NCI-H446 (cell line): Measurements from ENCODE around the gene PTPN13.
"Not testable (repeated sequence)": the region's sequence is repeated elsewhere in the genome, so short reads cannot be mapped to it uniquely, and the experiment has no call there.

ENCODE experiments used
- DNase-seq, 2 experiments: peaks; one replicate each; lab custom pipeline; 2025; lab: John Stamatoyannopoulos, UW

Gene PTPN13

GRCh38 chr4:86719149-86719548 lies 125.0 kb downstream of the PTPN13 start:
- DNase-seq: not testable (repeated sequence)

GRCh38 chr4:86720508-86721068 lies 126.5 kb downstream of the PTPN13 start:
- DNase-seq: no peak

- no peak for DNase-seq
Observed at GRCh38 chr4:86721412-86721811, 127.3 kb downstream of the PTPN13 start.

- DNase-seq: no peak
Observed at GRCh38 chr4:86730310-86730709, 136.2 kb downstream of the PTPN13 start.

- DNase-seq: no peak
Observed at GRCh38 chr4:86737244-86737643, 143.1 kb downstream of the PTPN13 start.

DNA sequence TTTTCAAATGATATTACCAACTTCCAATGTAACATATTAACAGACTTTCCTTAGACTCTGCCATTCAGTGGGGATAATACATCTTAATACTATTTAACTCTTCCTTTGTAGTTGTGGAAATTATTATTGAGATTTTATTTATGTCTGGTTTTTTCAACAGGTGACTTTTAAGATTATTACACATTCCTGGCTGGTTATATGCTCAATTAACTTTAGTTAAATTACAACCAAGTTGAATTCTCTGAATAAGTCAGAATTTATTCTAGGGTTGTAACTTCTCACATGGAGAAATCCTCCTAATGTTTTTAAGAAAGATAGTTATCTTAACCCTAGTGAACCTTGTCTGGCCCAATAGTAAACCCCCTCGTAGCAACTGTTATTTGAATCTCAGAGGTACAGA lies 147.7 kb downstream of the PTPN13 start:
- no peak for DNase-seq

DNA sequence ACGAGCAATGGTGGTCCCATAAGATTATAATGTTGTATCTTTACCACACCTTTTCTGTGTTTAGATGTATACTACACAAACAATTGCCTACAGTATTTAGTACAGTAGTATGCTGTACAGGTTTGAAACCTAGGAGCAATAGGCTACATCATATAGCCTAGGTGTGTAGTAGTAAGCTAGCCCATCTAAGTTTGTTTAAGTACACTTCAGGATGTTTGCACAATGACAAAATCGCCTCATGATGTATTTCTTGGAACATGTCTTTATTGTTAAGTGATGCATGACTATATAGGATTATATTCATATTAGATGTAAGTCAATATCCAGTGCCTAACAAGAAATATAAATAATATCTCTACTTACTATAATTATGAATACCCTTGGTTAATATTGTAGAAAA lies 150.5 kb downstream of the PTPN13 start:
- DNase-seq: no peak

GRCh38 chr4:86749121-86749520 lies 155.0 kb downstream of the PTPN13 start:
- DNase-seq: no peak

DNA sequence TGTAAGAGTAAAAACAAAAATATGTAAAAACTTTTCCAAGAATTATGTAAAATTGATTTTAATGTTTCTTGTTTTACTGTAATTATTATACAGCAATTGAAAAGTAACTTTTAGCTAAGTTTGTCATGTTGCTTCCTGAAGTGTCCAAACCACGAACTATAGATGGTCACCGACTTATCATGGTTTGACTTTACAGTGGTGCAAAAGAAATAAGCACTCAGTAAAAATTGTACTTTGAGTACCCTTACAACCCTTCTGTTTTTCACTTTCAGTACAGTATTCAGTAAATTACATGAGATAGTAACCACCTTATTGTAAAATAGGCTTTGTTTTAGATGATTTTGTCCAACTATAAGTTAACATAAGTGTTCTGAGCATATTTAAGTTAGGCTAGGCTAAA lies 161.3 kb downstream of the PTPN13 start:
- no peak for DNase-seq

GRCh38 chr4:86757468-86757867 lies 163.4 kb downstream of the PTPN13 start:
- DNase-seq: no peak

DNA sequence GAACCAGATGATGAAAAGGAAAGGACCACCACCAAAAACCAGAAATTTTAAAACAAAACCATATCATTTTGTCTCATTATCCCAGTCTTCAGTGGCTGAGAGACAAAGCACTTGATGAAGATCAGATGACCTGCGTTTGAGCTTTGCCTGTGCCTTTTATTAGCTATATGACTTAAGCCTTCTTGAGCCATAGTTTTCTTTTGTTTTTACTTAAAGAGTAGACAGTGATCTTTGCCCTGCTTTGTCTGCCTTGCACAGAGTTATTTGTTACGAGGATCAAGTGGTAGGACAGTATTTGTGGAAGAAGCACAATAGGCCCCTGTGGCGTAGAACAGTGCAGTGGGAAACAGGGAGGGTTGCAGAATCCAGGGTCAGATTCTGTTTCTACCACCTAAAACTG lies 165.2 kb downstream of the PTPN13 start:
- DNase-seq: no peak

DNA sequence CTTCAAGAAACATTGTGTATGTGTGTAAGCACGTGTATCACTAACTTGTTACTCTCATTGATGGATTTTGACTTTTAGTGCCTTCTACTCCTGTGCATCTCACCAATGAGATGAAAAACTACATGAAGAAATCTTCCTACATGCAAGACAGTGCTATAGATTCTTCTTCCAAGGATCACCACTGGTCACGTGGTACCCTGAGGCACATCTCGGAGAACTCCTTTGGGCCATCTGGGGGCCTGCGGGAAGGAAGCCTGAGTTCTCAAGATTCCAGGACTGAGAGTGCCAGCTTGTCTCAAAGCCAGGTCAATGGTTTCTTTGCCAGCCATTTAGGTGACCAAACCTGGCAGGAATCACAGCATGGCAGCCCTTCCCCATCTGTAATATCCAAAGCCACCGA lies 168.5 kb downstream of the PTPN13 start:
- no peak for DNase-seq

DNA sequence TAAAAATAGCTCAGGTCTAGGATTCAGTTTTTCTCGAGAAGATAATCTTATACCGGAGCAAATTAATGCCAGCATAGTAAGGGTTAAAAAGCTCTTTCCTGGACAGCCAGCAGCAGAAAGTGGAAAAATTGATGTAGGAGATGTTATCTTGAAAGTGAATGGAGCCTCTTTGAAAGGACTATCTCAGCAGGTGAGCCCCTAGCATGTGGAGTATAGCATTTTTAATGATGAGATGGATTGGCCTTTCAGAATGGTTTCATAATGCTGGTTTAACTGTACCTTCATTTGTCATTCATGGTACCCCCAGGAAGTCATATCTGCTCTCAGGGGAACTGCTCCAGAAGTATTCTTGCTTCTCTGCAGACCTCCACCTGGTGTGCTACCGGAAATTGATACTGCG lies 175.7 kb downstream of the PTPN13 start:
- no peak for DNase-seq

DNA sequence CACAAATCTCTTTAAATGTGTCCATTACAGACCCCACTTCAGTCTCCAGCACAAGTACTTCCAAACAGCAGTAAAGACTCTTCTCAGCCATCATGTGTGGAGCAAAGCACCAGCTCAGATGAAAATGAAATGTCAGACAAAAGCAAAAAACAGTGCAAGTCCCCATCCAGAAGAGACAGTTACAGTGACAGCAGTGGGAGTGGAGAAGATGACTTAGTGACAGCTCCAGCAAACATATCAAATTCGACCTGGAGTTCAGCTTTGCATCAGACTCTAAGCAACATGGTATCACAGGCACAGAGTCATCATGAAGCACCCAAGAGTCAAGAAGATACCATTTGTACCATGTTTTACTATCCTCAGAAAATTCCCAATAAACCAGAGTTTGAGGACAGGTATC lies 177.0 kb downstream of the PTPN13 start:
- DNase-seq: no peak

DNA sequence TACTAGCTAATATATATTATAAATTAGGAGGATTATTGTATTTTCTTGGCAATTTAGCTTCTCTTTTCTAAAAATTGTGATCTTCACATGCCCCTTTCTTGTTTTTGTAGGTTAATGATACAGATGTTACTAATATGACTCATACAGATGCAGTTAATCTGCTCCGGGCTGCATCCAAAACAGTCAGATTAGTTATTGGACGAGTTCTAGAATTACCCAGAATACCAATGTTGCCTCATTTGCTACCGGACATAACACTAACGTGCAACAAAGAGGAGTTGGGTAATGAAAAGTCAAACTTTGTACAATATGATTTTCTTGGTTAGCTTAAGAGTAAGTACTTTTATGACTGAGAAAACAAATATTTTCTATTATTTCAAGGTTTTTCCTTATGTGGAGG lies 180.9 kb downstream of the PTPN13 start:
- no peak for DNase-seq

DNA sequence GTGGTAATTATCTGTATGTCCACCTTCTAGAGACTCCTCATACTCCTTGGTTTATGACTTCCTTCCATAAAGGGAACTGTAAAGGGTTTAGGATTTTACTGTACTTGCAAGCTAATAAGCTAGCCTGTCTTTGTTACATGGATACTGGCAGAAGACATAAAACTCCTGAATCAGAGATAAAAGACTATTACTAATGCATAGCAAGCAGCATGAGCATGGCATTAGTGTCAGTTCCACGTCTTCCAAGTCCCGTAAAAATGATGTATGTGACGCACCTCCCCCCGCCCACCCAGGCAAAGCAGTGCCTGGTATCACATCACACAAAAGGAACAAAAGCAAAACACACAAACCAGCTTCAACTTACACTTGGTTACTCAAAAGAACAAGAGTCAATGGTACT lies 184.1 kb downstream of the PTPN13 start:
- DNase-seq: no peak

- DNase-seq: no peak
Observed at GRCh38 chr4:86788826-86789225, 194.7 kb downstream of the PTPN13 start.

DNA sequence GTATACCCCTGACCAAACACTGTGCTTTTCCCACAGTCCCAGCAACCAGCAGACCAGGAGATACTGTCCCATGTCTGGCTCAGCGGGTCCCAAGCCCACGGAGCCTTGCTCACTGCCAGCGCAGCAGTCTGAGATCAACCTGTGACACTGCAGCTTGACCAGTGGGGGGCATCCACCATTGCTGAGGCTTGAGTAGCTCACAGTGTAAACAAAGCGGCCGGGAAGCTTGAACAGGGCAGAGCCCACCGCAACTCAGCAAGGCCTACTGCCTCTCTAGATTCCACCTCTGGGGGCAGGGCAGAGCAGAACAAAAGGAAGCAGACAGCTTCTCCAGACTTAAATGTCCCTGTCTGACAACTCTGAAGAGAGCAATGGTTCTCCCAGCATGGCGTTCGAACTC lies 197.0 kb downstream of the PTPN13 start:
- no peak for DNase-seq

GRCh38 chr4:86809809-86810208 lies 215.7 kb downstream of the PTPN13 start:
- DNase-seq: no peak

DNA sequence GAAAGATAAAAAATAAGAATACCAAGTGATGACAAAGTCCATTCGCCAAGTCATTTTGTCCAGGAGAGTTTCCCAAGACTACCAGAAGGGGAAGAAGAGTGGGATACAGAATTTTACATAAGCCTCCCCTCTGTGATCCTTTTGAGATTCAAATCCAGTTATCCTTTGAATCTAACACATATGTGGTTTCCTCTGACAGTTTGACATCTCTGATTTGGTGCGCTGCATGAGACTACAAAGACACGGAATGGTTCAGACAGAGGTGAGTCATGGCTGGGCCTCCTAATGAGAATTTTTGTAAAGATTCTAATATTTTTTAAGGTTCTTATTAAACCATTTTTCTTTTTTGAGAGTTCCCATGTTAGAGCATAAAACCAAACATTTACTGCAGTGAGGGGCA lies 216.7 kb downstream of the PTPN13 start:
- no peak for DNase-seq

DNA sequence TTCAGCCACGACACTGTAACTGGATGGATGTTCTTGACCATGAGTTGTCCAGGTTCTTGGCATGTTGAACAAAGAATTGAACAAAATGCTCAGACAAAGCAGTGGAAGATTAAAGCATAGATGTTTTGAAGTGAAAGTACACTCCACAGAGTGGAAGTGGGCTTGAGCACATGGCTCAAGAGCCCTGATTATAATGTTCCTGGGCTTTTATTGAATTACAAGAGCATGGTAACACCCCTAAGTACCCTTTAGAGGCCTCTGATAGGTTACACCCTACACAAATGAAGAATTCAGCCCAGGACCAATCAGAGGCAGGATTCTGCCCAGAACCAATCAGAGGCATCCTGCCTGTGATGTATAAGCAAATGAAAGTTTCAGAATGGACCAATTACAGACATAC lies 221.5 kb downstream of the PTPN13 start:
- DNase-seq: no peak

DNA sequence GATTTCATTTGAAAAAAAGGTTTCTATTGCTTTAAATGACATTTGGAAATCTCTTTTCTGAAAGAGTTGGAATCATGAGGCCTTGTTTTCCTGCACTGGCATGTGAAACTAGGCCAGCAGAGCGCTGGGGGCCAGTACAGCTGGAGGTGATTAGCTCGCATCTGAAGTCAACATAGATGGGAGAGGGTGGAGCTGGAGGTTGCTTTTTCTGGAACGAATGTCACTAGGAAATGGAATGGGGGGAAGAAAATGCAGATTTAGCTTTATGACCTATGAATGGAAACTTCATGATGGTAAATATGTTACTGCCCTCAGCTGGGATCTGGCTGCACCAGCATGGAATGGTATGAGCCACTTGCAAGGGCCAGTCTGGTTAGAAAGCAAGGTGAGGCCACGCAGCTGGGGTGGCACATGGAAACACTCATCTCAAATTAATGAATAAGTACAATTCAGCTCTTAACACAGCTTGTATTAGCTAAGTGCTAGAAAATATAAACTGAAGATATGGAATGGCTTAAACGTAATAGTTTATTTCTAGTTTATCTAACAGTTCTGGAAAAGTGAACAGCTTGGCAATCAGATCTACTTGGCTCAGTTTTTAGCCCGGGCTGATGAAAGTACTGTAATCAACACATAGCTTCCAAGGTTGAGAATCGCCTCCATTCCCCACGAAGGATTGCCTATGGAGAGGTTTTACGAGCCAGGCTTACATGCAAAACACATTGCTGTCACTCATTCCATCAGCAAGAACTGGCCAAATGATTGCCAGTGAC lies 222.6 kb downstream of the PTPN13 start:
- DNase-seq: no peak

- no peak for DNase-seq
Observed at GRCh38 chr4:86818211-86818610, 224.1 kb downstream of the PTPN13 start.

DNA sequence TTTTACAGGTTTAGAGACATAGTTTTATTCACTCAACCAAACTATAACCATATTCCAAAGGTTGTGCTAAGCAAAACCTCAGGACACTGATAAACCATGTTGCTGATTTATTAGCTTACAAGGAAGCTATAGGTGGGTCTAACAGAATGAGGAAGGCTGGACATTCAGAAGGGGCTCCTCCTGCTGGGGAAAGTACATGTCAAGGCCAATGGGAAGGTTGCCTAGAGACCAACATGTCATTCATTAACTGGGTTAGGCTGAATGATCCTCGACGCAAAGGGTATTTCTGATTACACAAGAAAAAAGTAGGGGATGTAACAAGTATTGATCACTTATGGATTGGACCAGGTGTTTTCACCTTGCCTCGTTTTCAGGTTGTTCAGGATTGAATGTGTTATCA lies 224.7 kb downstream of the PTPN13 start:
- DNase-seq: no peak
